HFFc6 (cell line): ENCODE results near the gene CNNM4. TPM values are rescaled to one million over a fixed set of nuclear protein-coding genes. Genes with fewer than 3 reads are reported as not detected.
A peak's percentile ranks its signal among the peaks of the same experiment; 100 is the strongest.

Experiments
- DNase-seq: peaks from one replicate; pipeline ENCODE4 v3.0.0-alpha.2; 2018
- H3K27ac Mint-ChIP-seq: 2 replicates; pipeline ENCODE4 v1.8.0; 2020; ENCODE audit warnings: mild to moderate bottlenecking, mixed read lengths
- H3K27me3 Mint-ChIP-seq: 2 replicates; pipeline ENCODE4 v1.8.0; 2021; ENCODE audit warnings: mild to moderate bottlenecking, moderate library complexity, mixed read lengths; ENCODE audit not compliant: insufficient read depth
- H3K36me3 Mint-ChIP-seq: 2 replicates; pipeline ENCODE4 v1.8.0; 2021; ENCODE audit warnings: low read depth, mixed read lengths
- H3K4me1 Mint-ChIP-seq: 2 replicates; pipeline ENCODE4 v1.8.0; 2020; ENCODE audit warnings: low read depth, mixed read lengths
- H3K4me3 Mint-ChIP-seq: 2 replicates; pipeline ENCODE4 v1.8.0; 2020; ENCODE audit warnings: mild to moderate bottlenecking, moderate library complexity, mixed read lengths
- H3K9me3 Mint-ChIP-seq: 2 replicates; pipeline ENCODE4 v1.8.0; 2020; ENCODE audit warnings: mild to moderate bottlenecking, mixed read lengths
- CTCF ChIP-seq: fragments of 200-600 bp; sonication (generic); IDR thresholded peaks from 2 replicates; pipeline ENCODE4 v1.5.0; 2021; ENCODE audit warnings: antibody characterized with exemption, mild to moderate bottlenecking
- total RNA-seq, 6 experiments: library from RNA; stranded (reverse); fragmentation: NEBNext Ultra II Directional; extraction: Animal tissue kit (Norgen Biotek cat#: 25700); gene quantifications; 2 replicates in 1 of 6; 3 replicates in 5 of 6; pipeline ENCODE4 v1.2.3, GENCODE V29; 2021

CNNM4 gene
- total RNA-seq, 6 experiments from 2014 or later = 4.4 to 5.4 (median 5.1) TPM

GRCh38 chr2:96830044-96830562 is 69.4 kb downstream of the CNNM4 start:
- peaks cover 16% of the 10 kb centered on the region for H3K4me1 Mint-ChIP-seq
- peaks cover 12% of the 10 kb centered on the region; the same call in 1 of the 2 replicates for H3K36me3 Mint-ChIP-seq
- no peak for DNase-seq
- TF ChIP-seq CTCF = no peak
- H3K9me3 Mint-ChIP-seq = no peaks in the 10 kb centered on the region
- H3K27ac Mint-ChIP-seq = no peak overlapping the region
- H3K27me3 Mint-ChIP-seq = no peaks in the 10 kb centered on the region; the same call in 1 of the 2 replicates
- no peak overlapping the region for H3K4me3 Mint-ChIP-seq

GRCh38 chr2:96831679-96832078 is 71.0 kb downstream of the CNNM4 start:
- Mint-ChIP-seq H3K4me3 (no peak overlapping the region), H3K27ac (no peak overlapping the region), H3K9me3 (no peaks in the 10 kb centered on the region), H3K27me3 (no peaks in the 10 kb centered on the region; the same call in 1 of the 2 replicates), H3K36me3 (peaks cover 12% of the 10 kb centered on the region; the same call in 1 of the 2 replicates), H3K4me1 (peaks cover 16% of the 10 kb centered on the region)
- no peak for DNase-seq
- no peak for TF ChIP-seq CTCF

- Mint-ChIP-seq H3K27me3 (no peaks in the 10 kb centered on the region; the same call in 1 of the 2 replicates), H3K4me1 (peaks cover 16% of the 10 kb centered on the region), H3K27ac (peak overlapping the region; percentile 87), H3K36me3 (peaks cover 12% of the 10 kb centered on the region; the same call in 1 of the 2 replicates), H3K4me3 (no peak overlapping the region; the same call in 1 of the 2 replicates), H3K9me3 (no peaks in the 10 kb centered on the region)
- DNase-seq = no peak
- TF ChIP-seq CTCF = no peak
Measured at GRCh38 chr2:96832408-96832753, 71.7 kb downstream of the CNNM4 start.

GRCh38 chr2:96832754-96833507 is 72.2 kb downstream of the CNNM4 start:
- Mint-ChIP-seq H3K27ac (peak overlapping the region; percentile 87), H3K9me3 (no peaks in the 10 kb centered on the region), H3K36me3 (peaks cover 12% of the 10 kb centered on the region; the same call in 1 of the 2 replicates), H3K4me1 (peaks cover 16% of the 10 kb centered on the region), H3K27me3 (no peaks in the 10 kb centered on the region; the same call in 1 of the 2 replicates), H3K4me3 (peak overlapping the region; percentile 78)
- peak; percentile 61 for DNase-seq
- no peak for TF ChIP-seq CTCF

- no peak overlapping the region for H3K4me3 Mint-ChIP-seq
- no peak for TF ChIP-seq CTCF
- peaks cover 4% of the 10 kb centered on the region; the same call in 1 of the 2 replicates for H3K36me3 Mint-ChIP-seq
- no peaks in the 10 kb centered on the region for H3K9me3 Mint-ChIP-seq
- no peak overlapping the region for H3K27ac Mint-ChIP-seq
- no peaks in the 10 kb centered on the region; the same call in 1 of the 2 replicates for H3K27me3 Mint-ChIP-seq
- H3K4me1 Mint-ChIP-seq = peaks cover 16% of the 10 kb centered on the region
- no peak for DNase-seq
Measured at GRCh38 chr2:96835830-96836229, 75.1 kb downstream of the CNNM4 start.
